ENCODE results near the gene ZGPAT.

Gene ZGPAT

DNA sequence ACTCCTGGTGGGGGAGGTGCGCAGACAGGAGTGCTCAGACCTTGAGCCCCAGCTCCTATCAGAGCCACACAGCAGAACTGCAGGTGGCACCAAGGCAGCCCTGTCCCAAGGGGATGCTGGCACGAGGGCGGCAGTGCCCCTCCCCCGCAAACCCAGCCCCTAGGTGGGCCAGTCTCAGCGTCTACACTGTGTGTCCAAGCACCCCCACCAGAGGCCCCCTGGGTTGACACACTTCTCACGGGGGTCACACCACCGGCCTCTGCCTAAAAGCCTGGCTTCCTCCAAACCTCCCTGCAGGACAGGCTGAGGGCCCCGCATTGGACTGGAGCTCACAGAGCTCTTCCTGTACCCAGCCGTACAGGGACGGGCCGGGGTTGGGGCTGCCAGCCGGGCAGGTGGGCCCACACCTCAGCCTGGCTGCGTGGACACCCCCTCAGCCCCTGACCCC lies 39.8 kb downstream of the ZGPAT start:
- DNase-seq = no peak

DNA sequence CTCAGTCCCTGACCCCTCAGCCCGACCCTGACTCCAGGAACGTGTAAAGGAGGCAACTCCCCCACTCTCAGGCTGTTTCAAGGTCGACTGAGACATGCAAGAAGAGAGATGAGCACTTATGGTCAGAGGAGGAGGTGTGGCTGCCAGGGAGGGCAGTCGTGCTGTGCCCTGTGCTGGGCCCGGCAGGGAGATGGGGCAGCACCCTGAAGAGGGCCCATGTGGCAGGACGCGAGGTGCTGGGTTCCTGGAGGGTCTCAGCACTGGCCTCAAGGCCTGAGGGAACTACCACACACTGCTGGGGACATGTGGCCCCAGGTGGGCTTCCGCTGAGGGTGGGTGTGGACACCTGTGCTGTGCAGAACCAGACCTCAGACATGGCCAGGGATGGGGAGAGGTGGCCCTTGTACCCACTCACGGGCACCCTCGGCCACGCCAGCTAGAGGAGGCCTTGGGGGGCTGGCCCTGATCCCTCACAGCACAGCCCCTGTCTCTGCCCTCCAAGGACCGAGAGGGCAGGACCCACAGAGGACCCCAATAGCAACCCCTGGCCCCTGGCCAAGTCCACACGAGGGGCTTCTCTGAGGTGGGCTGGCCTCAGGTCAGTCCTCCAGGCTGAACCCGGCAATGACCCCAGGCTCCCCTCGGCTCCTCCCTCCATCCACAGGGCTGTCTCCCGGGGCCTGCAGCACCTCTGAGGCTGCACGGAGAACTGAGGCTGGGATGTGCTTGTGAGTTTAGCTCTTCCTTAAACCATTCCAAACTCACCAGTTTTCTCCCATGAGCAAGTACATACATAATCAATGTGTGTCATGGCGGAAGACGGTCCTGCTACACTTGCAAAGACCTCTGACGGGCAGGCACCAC lies 40.5 kb downstream of the ZGPAT start:
- DNase-seq = no peak

DNA sequence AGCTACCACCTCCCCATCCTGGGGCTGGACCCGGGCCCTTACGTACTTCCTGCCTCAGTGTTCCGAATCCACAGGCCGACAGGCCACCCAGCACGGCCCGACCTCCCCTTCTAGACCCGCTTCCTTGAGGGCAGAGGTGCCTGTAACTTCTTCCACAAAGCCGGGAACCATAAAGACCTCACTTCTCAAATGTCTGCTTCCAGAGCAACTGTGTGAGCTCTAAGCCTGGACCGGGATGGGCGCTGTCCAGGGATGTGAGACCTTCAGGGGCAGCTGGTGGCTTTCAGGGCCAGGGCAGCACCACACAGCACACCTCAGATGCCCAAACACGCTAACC lies 41.1 kb downstream of the ZGPAT start:
- DNase-seq = no peak

DNA sequence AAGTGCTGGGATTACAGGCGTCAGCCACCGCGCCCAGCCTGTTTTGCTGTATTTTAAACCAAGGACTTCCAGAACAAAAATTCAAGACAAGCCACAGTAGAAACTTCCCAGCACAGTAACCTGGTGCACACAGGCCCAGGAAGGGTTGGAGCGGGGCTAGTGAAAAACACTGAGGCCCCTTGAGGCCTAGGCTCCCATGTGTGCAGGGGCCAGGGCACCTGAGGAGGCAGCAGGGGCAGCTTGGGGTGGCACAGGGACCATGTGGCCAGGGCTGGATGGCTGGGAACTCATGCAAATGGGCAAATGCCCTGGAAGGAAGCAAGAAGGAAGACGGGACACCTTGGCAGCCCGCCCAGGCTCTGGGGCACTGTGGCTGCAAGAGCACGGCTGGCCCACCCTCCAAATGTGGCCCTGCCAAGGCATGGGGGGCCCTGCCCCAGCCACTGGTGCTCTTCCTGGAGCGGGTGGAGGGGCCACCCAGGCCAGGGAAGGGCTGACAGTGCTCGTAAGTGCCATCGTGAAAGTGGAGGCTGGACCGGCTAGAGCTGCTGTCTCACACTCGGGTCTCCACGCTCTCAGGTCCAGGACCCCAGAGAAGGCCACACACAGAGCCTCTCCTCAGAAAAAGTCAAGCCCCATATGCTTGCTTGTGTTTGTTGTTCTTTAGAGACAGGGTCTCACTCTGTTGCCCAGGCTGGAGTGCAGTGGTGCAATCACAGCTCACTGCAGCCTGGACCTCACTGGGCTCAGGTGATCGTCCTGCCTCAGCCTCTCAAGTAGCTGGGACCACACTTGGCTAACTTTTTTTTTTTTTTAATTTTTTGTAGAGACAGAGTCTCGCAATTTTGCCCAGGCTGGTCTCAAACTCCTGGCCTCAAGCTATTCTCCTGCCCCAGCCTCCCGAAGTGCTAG lies 42.0 kb downstream of the ZGPAT start:
- no peak for DNase-seq

DNA sequence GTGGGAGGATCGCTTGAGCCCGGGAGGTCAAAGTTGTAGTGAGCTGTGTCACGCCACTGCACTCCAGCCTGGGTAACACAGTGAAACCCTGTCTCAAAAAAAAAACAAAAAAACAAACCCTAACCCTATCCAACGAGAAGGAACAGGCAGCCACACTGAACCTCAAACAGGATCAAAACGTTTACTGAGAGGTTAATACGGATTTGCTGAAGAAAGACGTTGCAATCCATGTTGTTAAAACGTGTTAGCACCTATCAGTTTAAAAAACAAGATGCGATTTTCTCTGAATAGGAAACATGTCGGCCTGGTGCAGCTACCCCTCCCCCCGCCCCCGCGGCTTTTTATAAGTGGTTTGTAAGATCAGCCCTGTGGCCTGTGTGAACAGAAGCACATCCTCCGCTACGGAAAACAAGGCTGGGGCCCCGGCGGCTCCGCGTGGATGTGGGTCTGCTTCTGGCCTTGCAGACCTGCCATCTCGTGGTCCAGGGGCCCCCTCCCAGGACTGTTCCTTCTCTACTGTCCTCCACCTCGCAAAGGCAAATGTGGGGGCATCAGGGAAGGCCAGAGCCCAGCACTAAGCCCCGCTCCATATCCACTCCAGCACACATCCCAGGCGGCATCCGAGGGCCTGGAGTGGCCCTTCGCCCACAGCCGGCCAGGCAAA lies 43.1 kb downstream of the ZGPAT start:
- no peak for DNase-seq

DNA sequence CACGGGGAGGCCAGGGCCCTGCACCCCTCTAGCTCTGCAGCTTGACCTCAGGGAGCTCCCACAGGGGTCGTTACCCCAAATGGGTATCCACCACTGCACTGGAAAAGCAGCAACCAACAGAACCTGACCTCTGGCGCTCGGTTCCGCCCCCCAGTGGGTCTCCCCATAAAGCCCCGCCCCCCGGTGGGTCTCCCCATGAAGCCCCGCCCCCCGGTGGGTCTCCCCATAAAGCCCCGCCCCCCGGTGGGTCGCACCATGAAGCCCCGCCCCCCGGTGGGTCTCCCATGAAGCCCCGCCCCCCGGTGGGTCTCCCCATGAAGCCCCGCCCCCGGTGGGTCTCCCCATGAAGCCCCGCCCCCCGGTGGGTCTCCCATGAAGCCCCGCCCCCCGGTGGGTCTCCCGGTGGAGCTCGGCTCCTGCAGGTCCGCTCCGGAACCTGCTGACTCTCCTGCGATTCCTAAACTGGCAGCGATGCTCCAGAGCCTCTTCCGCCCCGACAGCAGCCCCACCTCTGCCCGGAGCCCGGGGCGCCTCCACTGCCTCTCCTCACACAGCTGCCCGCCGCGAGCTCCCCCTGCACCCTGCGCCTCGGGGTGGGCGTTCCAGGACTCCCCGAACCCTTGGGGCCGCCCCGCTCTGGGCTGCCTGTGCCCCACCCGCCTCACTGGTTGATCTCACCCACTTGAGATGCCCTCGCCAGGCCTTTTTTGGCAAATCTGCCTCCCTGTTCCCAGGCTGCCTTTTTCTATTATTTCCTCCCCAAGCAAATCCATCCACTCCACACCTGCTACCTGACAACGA lies 43.8 kb downstream of the ZGPAT start:
- DNase-seq = no peak

DNA sequence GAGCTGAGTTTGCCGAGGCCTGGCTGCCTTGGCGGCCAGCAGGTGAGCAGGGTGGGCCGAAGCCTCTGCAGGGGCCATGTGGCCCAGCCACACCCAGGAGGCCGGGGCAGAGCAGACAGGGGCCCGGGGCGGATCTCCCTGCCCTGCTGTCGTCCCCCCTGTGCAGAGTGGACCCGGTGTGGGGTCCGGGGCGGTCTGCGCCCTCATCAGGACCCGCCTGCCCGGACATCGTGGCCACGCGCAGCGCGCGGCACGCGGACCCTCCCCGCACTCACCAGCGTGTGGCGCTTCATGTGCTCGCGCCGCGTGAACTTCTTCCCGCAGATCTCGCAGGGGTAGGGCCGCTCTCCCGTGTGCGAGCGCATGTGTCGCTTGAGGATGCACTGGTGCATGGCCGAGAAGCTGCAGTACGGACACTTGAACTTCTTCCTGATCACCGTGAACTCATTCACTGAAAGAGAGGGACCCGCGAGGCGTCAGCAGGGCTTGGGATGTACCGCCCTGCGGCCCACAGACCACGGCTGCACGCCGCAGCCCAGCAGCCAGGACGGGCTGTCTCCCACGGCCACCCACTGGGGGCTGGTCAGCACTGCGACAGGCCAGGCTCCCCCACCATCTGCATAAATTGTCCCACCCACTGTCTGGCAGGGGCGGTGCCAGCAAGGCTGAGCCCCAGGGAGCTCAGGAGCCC lies 44.7 kb downstream of the ZGPAT start:
- no peak for DNase-seq

DNA sequence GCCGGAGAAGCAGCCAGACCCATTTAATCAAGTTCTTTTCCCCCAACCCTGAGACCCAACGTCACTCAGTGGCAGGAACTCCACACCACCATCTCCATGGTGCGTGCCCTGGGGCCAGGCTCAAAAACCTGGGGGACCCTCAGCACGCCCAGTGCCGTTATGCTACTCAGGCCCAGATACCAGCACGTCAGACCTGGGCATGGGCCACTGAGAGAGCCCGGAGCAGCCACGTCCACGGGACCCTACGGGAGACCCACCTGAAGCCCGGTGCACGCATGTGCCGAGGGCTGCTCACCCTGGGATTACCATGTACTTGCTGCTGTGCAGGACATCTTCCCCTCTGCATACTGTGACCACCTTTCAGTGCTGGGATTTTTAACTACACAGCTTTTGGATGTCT lies 45.5 kb downstream of the ZGPAT start:
- no peak for DNase-seq

DNA sequence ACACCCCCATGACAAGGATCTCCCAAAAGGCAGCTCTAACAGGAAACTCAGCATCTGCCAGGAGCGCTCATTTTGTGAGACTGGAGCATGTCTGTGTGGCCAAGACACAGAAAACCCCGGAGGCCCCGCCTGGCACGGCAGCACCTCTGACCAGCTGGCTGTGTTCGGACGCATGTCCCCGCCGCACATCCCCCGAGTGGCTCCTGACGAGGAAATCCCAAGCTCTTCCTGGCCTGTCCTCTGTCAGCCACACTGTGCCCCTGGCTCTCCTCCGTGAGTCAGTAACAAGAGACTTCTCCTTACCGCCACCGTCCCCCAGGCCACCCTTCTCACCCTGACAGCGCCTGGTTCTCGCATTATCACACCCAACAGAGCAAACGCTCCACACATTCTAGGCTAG lies 46.2 kb downstream of the ZGPAT start:
- DNase-seq = no peak

DNA sequence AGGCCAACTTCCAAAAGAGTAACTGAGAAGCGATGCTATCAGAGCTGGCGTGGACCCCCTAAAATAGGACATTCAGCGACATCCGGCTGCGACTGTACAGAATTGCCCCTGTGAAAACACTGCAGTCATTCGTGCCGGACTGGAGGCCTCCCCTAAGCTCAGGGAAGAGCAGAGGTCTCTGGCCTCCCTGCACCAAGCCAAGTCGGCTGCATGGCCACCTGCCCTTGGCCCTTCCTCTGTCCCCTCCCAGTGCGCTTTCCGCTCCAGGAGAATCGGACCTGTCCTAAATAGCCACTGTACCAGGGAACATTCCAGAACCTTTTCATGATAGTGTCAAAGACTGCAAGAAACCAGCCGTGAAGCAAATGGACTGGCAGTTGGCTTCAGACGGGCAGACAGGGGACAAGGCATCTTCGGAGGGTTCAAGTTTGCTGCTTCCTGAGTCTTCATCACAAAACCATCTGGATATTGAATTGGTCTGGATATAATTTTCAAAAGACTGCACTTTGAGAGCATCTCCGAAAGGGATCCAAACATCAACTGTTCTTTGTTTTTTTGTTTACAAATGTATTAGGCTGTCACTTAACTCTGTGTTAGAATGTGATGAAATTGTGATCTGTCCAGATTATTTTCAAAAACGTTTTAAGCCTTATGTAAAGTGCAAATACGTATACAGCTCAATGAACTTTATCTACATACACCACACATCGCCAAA lies 48.3 kb downstream of the ZGPAT start:
- no peak for DNase-seq

DNA sequence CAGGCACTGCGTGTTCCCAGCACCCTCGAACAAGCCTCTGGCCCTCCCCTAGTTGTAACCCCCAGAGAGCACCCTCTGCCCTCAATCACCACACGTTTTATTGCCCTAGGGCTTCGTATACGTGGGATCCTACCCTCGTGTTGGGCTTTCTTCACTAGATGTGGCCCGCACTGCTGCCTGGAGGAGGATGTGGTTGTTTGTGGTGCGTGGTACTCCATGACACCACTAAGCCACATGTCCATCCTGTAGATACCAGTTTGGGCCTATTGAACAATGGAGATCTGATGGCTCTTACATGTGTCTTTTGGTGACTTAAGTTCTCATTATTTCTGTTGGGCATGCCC lies 48.8 kb downstream of the ZGPAT start:
- no peak for DNase-seq

DNA sequence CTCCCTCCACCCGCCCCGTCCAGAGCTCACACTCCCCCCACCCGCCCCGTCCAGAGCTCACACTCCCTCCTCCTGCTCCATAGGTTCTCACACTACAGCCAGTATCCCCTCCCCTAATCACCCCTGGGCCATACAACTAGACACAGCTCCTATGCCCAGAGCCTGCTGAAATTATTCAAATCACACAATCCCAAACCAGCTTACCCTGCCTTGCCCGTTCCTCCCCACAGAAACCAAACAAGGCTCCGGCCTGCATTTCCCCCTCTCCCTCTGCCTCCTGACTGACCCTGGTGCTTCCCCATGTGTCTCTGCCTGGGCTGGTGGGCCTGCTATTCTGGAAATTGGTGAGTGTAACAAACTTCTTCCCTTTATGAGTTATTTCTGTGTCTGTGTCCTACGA lies 50.3 kb downstream of the ZGPAT start:
- DNase-seq = no peak

DNA sequence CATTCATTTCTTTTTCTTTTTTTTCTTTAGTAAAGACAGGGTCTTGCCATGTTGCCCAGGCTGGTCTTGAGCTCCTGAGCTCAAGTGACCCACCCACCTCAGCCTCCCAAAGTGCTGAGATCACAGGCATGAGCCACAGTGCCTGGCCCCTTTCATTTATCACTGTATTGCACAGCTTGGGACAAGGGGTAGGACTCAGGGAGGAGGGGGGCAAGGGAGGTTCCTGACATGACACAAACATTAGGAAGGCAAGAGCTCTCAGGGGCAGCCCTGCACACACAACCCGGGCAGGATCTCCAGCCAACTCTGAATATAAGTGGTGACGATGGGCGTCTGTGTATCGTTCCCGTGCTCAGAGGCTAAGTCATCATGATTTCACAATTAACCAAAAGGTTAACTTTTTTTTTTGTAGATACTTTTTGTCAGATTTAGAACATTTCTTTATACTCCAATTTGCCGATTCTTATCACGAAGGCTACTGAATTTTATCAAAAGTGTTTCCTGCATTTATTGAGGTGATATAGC lies 51.6 kb downstream of the ZGPAT start:
- DNase-seq = no peak

DNA sequence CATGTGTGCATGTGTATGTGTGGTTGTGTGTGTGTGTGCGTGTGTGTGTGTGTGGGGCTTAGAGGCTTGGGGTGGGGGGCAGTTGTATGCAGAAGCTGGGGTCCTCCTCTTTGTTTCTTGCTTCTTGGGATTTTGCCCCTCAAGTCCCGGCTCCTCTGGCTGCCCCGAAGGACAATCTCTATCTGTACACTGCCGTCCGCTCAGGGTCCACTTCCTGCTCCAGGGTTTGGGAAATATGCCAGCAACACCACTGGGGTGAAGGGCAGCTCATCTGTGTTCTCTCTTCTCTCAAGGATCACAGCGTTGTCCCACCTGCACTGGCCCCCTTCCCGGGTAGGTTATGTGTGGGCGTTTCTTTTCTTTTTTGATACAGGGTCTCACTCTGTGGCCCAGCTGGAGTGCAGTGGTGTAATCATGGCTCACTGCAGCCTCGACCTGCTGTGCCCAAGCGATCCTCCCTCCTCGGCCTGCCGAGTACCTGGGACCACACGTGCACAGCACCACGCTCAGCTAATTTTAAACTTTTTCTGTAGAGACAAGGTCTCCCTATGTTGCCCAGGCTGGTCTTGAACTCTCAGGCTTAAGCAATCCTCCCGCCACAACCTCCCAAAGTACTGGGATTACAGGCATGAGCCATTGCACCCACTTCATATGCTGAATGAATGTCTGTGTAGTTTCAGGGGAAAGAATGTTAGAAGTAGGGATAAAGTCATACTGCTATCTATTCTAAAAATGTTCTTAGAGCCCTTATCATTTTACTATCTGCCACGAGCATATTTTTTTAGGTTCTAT lies 57.4 kb downstream of the ZGPAT start:
- DNase-seq = no peak

DNA sequence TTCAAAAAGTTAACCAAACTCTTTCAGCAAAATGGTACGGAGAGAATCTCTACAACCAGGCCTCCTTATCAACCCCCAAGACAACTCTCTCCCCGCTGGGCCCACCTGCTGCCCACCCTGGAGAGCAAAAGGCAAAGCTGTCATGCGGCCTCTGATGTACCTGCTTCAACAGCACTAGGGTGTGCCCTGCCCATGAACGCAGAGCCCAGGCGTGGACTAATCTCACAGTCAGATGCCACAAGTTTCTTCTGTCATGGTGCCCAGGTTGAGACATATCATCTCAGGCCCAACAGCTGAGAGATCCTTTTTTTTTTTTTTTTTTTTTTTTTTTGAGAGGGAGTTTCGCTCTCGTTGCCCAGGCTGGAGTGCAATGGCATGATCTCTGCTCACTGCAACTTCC lies 58.1 kb downstream of the ZGPAT start:
- DNase-seq = no peak

DNA sequence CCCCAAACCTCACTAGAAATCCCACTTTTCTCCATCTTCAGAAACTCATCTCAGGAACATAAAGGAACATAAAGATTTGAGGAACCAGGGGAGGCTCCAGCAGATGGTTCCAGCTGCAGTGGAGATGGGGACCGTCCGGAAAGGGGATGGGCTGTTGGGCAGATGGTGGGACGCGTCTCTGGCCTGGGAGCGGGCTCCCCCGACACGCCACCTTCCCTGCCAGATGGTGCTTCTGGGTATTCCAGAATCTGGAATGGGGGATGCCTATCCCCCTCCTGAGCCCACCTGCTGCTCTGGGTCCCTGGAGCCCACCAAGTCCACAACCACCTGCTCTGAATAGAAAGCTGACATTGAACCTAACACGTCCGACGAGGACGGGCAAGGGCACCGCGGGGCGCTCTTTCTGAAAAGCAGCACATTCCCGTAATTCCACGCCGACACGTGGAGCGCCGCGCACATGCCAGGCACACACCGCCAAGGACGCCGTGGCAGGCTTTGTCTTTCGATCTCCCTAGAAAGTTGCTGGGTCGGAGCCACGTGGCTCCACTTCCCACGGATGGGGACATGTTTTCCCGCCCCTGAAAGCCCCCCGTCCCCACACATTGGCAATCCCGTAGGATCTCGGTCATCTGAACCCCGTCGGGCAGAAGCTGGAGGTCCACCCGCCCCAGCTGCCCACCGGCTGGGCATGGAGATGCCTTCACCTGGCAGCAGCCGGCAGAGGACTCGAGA lies 59.0 kb downstream of the ZGPAT start:
- no peak for DNase-seq

DNA sequence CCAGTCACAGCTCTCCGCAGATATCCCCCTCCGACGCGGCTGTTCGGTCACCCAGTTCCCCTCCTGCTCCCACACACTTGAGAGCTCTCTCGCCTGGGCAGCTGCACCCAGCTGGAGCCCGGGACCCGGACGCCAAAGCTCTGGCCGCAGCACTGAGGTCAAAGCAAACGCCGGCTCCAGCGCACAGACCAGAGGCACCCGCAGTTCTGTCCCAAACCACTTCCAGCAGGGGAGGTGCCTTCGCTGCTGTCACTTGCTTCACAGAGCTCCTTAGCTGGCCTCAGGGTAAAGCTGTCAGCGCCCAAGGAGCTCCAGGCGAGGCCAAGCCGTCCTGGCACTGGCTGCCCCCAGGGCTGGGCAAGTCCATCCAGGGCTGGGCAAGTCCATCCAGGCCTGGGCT lies 59.6 kb downstream of the ZGPAT start:
- DNase-seq = no peak

DNA sequence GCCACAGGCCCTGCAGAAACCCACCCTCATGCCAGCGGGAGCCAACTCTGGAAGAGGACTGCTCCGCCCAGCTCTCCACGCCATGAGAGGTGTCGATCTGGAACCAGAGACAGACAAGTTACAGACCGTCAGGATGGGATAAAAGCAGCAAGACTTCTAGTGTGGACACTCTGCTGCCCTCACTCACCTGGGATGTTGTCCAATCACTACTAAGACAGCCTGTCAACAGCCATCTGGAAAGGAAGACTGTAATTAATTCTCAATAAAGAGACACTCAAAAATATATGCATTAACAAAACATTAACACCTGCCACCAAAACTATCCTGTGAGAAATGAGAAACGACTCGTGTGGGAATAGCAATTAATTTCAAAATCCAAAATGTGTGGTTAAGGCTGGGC lies 60.0 kb downstream of the ZGPAT start:
- DNase-seq = no peak

Data from fibroblast of upper back skin (primary cell).